GM12878 (cell line): Measurements from ENCODE around the gene BRI3BP. TPM values are rescaled to one million over a fixed set of nuclear protein-coding genes. Genes with fewer than 3 reads are reported as not detected.

Source experiments
- ATAC-seq: fragments of 200-7000 bp; cut with Tn5 transposase; 3 replicates; pipeline ENCODE4 v1.9.1; 2020; ENCODE audit warnings: mild to moderate bottlenecking, moderate library complexity
- BruUV-seq: library from RNA; stranded (reverse); fragments of 400-500 nt; replicated peaks from 2 replicates; lab custom pipeline; 2021; lab: Mats Ljungman, UMichigan
- CTCF ChIA-PET: fragments of 300-600 bp; sonication (Branson Sonifier 250); formaldehyde crosslinking; extraction: SDS; loops from one replicate; lab custom pipeline; 2021; ENCODE audit warnings: inconsistent platforms; lab: Yijun Ruan, JAX
- POLR2A ChIA-PET: fragments of 350-600 bp; formaldehyde crosslinking; extraction: SDS; loops from one replicate; lab custom pipeline; 2021; ENCODE audit warnings: inconsistent platforms; lab: Charles Lee
- RAD21 ChIA-PET: fragments of 300-600 bp; sonication (Branson Sonifier 250); formaldehyde crosslinking; loops from one replicate; lab custom pipeline; 2023; ENCODE audit warnings: antibody characterized with exemption; ENCODE audit not compliant: unreplicated experiment; lab: Charles Lee
- SMC1A ChIA-PET: fragments of 300-600 bp; sonication (Branson Sonifier 250); formaldehyde crosslinking; loops from one replicate; lab custom pipeline; 2023; ENCODE audit not compliant: unreplicated experiment, uncharacterized antibody; lab: Charles Lee
- DNase-seq: peaks from one replicate; pipeline ENCODE4 v3.0.0-alpha.2; 2011; ENCODE audit warnings: low read depth, low spot score
- FAIRE-seq: peaks from 3 replicates; lab custom pipeline; 2011; peaks lifted over from hg19 to GRCh38; lab: Jason Lieb, UNC
- H2AFZ ChIP-seq: 2 replicates; pipeline ENCODE4 v1.6.0; 2011; ENCODE audit warnings: low read depth, low read length, control low read depth; ENCODE audit not compliant: control insufficient read depth
- H3K27ac ChIP-seq: 2 replicates; pipeline ENCODE4 v1.5.1; 2011; ENCODE audit warnings: control low read depth; ENCODE audit not compliant: control insufficient read depth, insufficient read depth
- H3K27me3 ChIP-seq, 2 experiments: replicated peaks in 1 of 2; 2 replicates each; pipeline versions ENCODE4 v1.6.0 to v1.6.1; 2011; ENCODE audit warnings: low read length in 1 of 2; ENCODE audit not compliant: control insufficient read depth in 2 of 2, insufficient read depth in 2 of 2
- H3K36me3 ChIP-seq, 2 experiments: 2 replicates each; pipeline ENCODE4 v1.5.1; 2011; ENCODE audit warnings: low read length in 1 of 2; ENCODE audit not compliant: control insufficient read depth in 2 of 2, insufficient read depth in 2 of 2
- H3K4me1 ChIP-seq: 2 replicates; pipeline ENCODE4 v1.6.1; 2011; ENCODE audit warnings: mild to moderate bottlenecking, low read length, moderate library complexity, mixed read lengths; ENCODE audit not compliant: control insufficient read depth, insufficient read depth
- H3K4me2 ChIP-seq: 2 replicates; pipeline ENCODE4 v1.6.0; 2011; ENCODE audit warnings: control low read depth; ENCODE audit not compliant: control insufficient read depth, insufficient read depth
- H3K4me3 ChIP-seq: fragments of 200-600 bp; sonication (generic); 2 replicates; pipeline ENCODE4 v1.5.1; 2016
- H3K79me2 ChIP-seq: 2 replicates; pipeline ENCODE4 v1.6.0; 2011; ENCODE audit warnings: low read length; ENCODE audit not compliant: control insufficient read depth, insufficient read depth
- H3K9ac ChIP-seq: 2 replicates; pipeline ENCODE4 v1.8.0; 2011; ENCODE audit warnings: low read length, control low read depth, mixed read lengths; ENCODE audit not compliant: control insufficient read depth, insufficient read depth
- H3K9me3 ChIP-seq: replicated peaks from 3 replicates; pipeline ENCODE4 v1.5.1; 2011; ENCODE audit warnings: mild to moderate bottlenecking, low read length; ENCODE audit not compliant: control insufficient read depth, insufficient read depth
- H4K20me1 ChIP-seq: 2 replicates; pipeline ENCODE4 v1.6.0; 2011; ENCODE audit not compliant: control insufficient read depth, insufficient read depth
- BCL11A ChIP-seq: IDR thresholded peaks from 2 replicates; pipeline ENCODE4 v1.6.1; 2011; ENCODE audit warnings: low read depth, low read length
- ELK1 ChIP-seq: IDR thresholded peaks from 2 replicates; pipeline ENCODE4 v1.6.1; 2012; ENCODE audit warnings: low read depth, low read length, improper control_type of control experiment
- ESRRA ChIP-seq: IDR thresholded peaks from 2 replicates; pipeline ENCODE4 v1.6.1; 2012; ENCODE audit warnings: mild to moderate bottlenecking, low read length, improper control_type of control experiment
- EZH2 ChIP-seq: IDR thresholded peaks from 2 replicates; pipeline ENCODE4 v1.6.1; 2012; ENCODE audit warnings: low read depth, mild to moderate bottlenecking, control low read depth, inconsistent platforms, low read length, borderline replicate concordance; ENCODE audit not compliant: control insufficient read depth
- HDAC6 ChIP-seq: fragments of 200-600 bp; sonication (generic); IDR thresholded peaks from one replicate; pipeline ENCODE4 v1.8.0; 2017; ENCODE audit warnings: antibody characterized with exemption; ENCODE audit not compliant: unreplicated experiment
- IKZF1 ChIP-seq: fragments of 450-650 bp; conservative IDR thresholded peaks from 2 replicates; pipeline ENCODE4 v1.6.1; 2017; ENCODE audit warnings: antibody characterized with exemption, mild to moderate bottlenecking
- MTA3 ChIP-seq: IDR thresholded peaks from 2 replicates; pipeline ENCODE4 v1.6.1; 2012; ENCODE audit warnings: low read length, inconsistent platforms, borderline replicate concordance
- SREBF2 ChIP-seq: IDR thresholded peaks from 2 replicates; pipeline ENCODE4 v1.6.1; 2012; ENCODE audit warnings: mild to moderate bottlenecking, low read length
- SUPT20H ChIP-seq: IDR thresholded peaks from 2 replicates; pipeline ENCODE4 v1.6.1; 2011; ENCODE audit warnings: low read depth, mild to moderate bottlenecking, low read length, moderate library complexity, borderline replicate concordance; ENCODE audit not compliant: control insufficient read depth
- TCF3 ChIP-seq: IDR thresholded peaks from 2 replicates; pipeline ENCODE4 v1.6.1; 2012; ENCODE audit warnings: low read depth, mild to moderate bottlenecking, low read length, borderline replicate concordance; ENCODE audit not compliant: insufficient read depth
- ZNF622 ChIP-seq: fragments of 450-650 bp; IDR thresholded peaks from 2 replicates; pipeline ENCODE4 v1.6.1; 2017; ENCODE audit warnings: mild to moderate bottlenecking, inconsistent platforms
- WGBS: methylation state at CpG from one replicate; pipeline ENCODE4 v1.1.6; 2016; ENCODE audit warnings: low lambda C conversion rate; ENCODE audit not compliant: insufficient replicate concordance, insufficient coverage; ENCODE audit errors: missing lambda C conversion rate; 5-methylcytosine and 5-hydroxymethylcytosine counted together
- in situ Hi-C: fragments of 300-500 bp; cut with MboI; formaldehyde crosslinking; loops from 9 replicates; pipeline ENCODE4 v1.14.3; 2018; ENCODE audit warnings: mixed read lengths
- intact Hi-C: fragments of 100-400 bp; cut with micrococcal nuclease; formaldehyde crosslinking; loops from one replicate; pipeline ENCODE4 v1.14.2; 2022; ENCODE audit not compliant: unreplicated experiment
- polyA plus RNA-seq, 11 experiments: library from polyadenylated mRNA; depleted of rRNA in 4 of 11; unstranded in 6 of 11; stranded (reverse) in 5 of 11; fragments of >200 nt; fragmentation: Nextera tagmentation in 4 of 11; fragmentation: Illumina TruSeq in 1 of 11; extraction: Ambion mirVana in 4 of 11; extraction: Trizol in 1 of 11; gene quantifications; 1 replicate in 1 of 11; 2 replicates in 10 of 11; pipeline versions ENCODE4 v1.2.1 to v1.2.3, GENCODE V29; 2011 to 2016; ENCODE audit warnings: inconsistent platforms in 2 of 11, missing spikeins in 2 of 11, low read depth in 1 of 11
- total RNA-seq, 4 experiments: library from RNA; depleted of rRNA in 3 of 4; stranded (reverse); fragments of >200 nt in 3 of 4; fragmentation: Illumina TruSeq in 1 of 4; extraction: Trizol in 1 of 4; gene quantifications; 2 replicates each; pipeline versions ENCODE4 v1.2.1 to v1.2.3, GENCODE V29; 2013 to 2021
- TF ChIP-seq, protein P1 (sequence below): fragments of 450-650 bp; IDR thresholded peaks from 2 replicates; pipeline ENCODE4 v1.6.1; 2018; ENCODE audit warnings: mild to moderate bottlenecking, low read depth, moderate library complexity; ENCODE audit not compliant: partially characterized antibody

Gene BRI3BP
- total and polyA plus RNA-seq, 10 of the 15 experiments (the other 5 are each of a cell fraction or from before 2014, with no cell fraction given) = 11.5 to 37.0 (median 28.5) TPM

- no peak overlapping the region for H3K4me3 ChIP-seq
- DNase-seq (no peak), FAIRE-seq (no peak), ATAC-seq (no peak)
- H3K9me3 ChIP-seq = no peaks in the 10 kb centered on the region
- H3K36me3 ChIP-seq = no peaks in the 10 kb centered on the region
- TF ChIP-seq SREBF2 (no peak), HDAC6 (no peak), SUPT20H (no peak), ZNF622 (no peak), BCL11A (no peak), ESRRA (no peak), IKZF1 (no peak), ELK1 (no peak), EZH2 (no peak), MTA3 (no peak), TCF3 (no peak)
- TF ChIP-seq, protein P1, sequence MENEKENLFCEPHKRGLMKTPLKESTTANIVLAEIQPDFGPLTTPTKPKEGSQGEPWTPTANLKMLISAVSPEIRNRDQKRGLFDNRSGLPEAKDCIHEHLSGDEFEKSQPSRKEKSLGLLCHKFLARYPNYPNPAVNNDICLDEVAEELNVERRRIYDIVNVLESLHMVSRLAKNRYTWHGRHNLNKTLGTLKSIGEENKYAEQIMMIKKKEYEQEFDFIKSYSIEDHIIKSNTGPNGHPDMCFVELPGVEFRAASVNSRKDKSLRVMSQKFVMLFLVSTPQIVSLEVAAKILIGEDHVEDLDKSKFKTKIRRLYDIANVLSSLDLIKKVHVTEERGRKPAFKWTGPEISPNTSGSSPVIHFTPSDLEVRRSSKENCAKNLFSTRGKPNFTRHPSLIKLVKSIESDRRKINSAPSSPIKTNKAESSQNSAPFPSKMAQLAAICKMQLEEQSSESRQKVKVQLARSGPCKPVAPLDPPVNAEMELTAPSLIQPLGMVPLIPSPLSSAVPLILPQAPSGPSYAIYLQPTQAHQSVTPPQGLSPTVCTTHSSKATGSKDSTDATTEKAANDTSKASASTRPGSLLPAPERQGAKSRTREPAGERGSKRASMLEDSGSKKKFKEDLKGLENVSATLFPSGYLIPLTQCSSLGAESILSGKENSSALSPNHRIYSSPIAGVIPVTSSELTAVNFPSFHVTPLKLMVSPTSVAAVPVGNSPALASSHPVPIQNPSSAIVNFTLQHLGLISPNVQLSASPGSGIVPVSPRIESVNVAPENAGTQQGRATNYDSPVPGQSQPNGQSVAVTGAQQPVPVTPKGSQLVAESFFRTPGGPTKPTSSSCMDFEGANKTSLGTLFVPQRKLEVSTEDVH = no peak
- no peaks in the 10 kb centered on the region for H4K20me1 ChIP-seq
- H3K4me2 ChIP-seq = no peak overlapping the region
- CTCF ChIA-PET = no interaction called here
- in situ Hi-C loops = no loop called here
- POLR2A ChIA-PET = no interaction called here
- H2AFZ ChIP-seq = no peak overlapping the region
- intact Hi-C loops = no loop called here
- WGBS = 21% methylated on average over 5 of the region's 5 CpGs
- RAD21 ChIA-PET = no interaction called here
- no peaks in the 10 kb centered on the region for H3K79me2 ChIP-seq
- no peak overlapping the region for H3K9ac ChIP-seq
- SMC1A ChIA-PET = no interaction called here
- no peak overlapping the region for H3K27ac ChIP-seq
- H3K4me1 ChIP-seq = no peaks in the 10 kb centered on the region
- no TSS peak for BruUV-seq
- no peaks in the 10 kb centered on the region for H3K27me3 ChIP-seq
These were observed 64.3 kb downstream of the BRI3BP start for GRCh38 chr12:125057708-125058107.
